GM12878 (cell line): ENCODE measurements around the gene SLC22A23.

Experiments used
- CTCF ChIP-seq, 3 experiments: IDR thresholded peaks in 2 of 3; conservative IDR thresholded peaks in 1 of 3; 2 replicates each; pipeline ENCODE4 v1.5.1; 2011; ENCODE audit warnings: low read depth in 3 of 3, low read length in 3 of 3, mild to moderate bottlenecking in 3 of 3, control low read depth in 2 of 3, moderate library complexity in 2 of 3, inconsistent platforms in 1 of 3, mixed read lengths in 1 of 3; ENCODE audit not compliant: control insufficient read depth in 2 of 3, insufficient read depth in 1 of 3; ENCODE audit errors: extremely low read depth in 1 of 3
- POLR2AphosphoS2 ChIP-seq: IDR thresholded peaks from 2 replicates; pipeline ENCODE4 v1.6.1; 2011; ENCODE audit warnings: low read depth, mild to moderate bottlenecking, low read length, improper control_type of control experiment, moderate library complexity
- SREBF2 ChIP-seq: IDR thresholded peaks from 2 replicates; pipeline ENCODE4 v1.6.1; 2012; ENCODE audit warnings: mild to moderate bottlenecking, low read length

GRCh38 chr6:3426927-3427686 lies 29.7 kb downstream of the SLC22A23 start:
- TF ChIP-seq POLR2AphosphoS2 (no peak), CTCF (IDR thresholded peaks at IDR 0.05 in 2 of 3, conservative IDR thresholded peaks at IDR 0.05 in 1 of 3; ENCODE audit: control insufficient read depth in 2 of 3, extremely low read depth in 1 of 3, insufficient read depth in 1 of 3, low read depth in 3 of 3, low read length in 3 of 3) (no peak), SREBF2 (no peak)
